Fibroblast of the aortic adventitia (primary cell): ENCODE measurements around the gene HOXA6. TPM values are rescaled to one million over a fixed set of nuclear protein-coding genes. Genes with fewer than 3 reads are reported as not detected.
A peak's percentile ranks its signal among the peaks of the same experiment; 100 is the strongest.

Experiments
- DNase-seq: peaks from one replicate; pipeline ENCODE4 v3.0.0-alpha.2; 2010; ENCODE audit warnings: low read depth
- H3K4me3 ChIP-seq: 2 replicates; pipeline ENCODE4 v1.5.1; 2011; ENCODE audit warnings: low read depth, mild to moderate bottlenecking, control low read depth, low read length, moderate library complexity
- total RNA-seq: library from RNA; depleted of rRNA; stranded (reverse); fragments of >200 nt; gene quantifications from 2 replicates; pipeline ENCODE4 v1.2.3, GENCODE V29; 2012; ENCODE audit warnings: low replicate concordance
- TF ChIP-seq, protein P1 (sequence below): IDR thresholded peaks from 2 replicates; pipeline ENCODE4 v1.5.1; 2011; ENCODE audit warnings: mild to moderate bottlenecking, low read length, control low read depth, inconsistent platforms; ENCODE audit not compliant: insufficient read depth

HOXA6 gene
- total RNA-seq, 1 donor, result not detected

DNA sequence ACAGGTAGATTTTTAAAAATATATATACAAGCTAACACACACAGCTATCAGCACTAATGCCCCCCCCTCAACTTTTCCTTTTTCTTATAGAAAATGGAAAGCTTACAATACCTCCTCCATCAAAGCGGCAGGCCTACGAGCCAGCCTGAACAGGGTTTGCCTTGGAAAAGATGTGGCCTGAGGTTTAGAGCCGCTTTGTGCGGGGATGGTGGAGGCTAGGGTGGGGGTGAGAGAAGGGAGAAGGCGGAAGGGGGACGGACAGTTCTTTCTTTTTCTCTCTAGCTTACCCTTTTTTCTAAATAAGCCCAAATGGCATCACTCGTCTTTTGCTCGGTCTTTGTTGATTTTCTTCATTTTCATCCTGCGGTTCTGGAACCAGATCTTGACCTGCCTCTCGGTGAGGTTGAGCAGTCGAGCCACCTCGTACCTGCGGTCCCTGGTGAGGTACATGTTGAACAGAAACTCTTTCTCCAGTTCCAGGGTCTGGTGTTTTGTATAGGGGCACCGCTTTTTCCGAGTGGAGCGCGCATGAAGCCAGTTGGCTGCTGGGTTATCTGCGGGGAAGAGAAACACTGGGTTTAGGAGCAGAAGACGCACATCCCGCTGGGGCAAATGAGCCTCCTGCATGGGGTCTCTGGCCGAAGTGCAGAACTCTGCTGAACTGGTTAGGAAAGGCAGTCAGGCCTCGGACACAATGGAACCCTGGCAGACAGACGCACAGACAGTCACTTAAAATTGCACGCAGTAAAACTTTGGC lies 15.9 kb upstream of the HOXA6 start:
- no peak overlapping the region for H3K4me3 ChIP-seq
- DNase-seq, result no peak
- TF ChIP-seq, protein P1, sequence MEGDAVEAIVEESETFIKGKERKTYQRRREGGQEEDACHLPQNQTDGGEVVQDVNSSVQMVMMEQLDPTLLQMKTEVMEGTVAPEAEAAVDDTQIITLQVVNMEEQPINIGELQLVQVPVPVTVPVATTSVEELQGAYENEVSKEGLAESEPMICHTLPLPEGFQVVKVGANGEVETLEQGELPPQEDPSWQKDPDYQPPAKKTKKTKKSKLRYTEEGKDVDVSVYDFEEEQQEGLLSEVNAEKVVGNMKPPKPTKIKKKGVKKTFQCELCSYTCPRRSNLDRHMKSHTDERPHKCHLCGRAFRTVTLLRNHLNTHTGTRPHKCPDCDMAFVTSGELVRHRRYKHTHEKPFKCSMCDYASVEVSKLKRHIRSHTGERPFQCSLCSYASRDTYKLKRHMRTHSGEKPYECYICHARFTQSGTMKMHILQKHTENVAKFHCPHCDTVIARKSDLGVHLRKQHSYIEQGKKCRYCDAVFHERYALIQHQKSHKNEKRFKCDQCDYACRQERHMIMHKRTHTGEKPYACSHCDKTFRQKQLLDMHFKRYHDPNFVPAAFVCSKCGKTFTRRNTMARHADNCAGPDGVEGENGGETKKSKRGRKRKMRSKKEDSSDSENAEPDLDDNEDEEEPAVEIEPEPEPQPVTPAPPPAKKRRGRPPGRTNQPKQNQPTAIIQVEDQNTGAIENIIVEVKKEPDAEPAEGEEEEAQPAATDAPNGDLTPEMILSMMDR, result no peak

DNA sequence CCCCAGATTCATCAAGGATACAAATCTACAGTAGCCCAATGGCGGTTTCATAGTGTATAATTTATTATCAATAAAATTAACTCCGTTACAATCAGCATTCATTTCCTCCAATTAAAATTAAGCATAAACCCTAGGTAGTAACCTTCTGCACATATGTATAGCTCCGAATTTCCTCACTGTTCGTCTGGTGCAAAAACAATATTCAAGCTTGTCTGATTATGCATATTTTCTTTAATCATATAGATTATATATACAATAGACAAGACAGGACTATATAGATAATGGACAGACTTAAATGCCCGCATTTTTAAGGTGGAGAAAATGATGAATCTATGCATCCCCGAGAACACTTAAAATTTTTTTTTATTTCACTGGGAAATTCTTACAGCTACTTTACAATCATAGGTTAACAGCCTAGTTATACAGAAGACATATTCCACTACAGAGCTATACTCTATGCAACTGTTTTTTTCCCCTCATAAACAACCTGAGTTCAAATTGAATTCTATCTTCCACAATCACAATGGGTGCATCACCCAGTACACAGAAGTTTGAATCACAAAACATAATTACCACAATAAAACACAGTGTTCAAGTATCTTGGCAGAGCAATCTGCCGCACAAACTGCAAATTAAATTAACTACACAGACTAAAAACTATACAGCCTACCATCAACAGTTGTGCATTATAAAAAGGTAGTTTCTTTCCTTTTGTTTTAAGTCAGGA lies 15.2 kb upstream of the HOXA6 start:
- no peak for DNase-seq
- TF ChIP-seq, protein P1, result no peak
- no peak overlapping the region for H3K4me3 ChIP-seq

DNA sequence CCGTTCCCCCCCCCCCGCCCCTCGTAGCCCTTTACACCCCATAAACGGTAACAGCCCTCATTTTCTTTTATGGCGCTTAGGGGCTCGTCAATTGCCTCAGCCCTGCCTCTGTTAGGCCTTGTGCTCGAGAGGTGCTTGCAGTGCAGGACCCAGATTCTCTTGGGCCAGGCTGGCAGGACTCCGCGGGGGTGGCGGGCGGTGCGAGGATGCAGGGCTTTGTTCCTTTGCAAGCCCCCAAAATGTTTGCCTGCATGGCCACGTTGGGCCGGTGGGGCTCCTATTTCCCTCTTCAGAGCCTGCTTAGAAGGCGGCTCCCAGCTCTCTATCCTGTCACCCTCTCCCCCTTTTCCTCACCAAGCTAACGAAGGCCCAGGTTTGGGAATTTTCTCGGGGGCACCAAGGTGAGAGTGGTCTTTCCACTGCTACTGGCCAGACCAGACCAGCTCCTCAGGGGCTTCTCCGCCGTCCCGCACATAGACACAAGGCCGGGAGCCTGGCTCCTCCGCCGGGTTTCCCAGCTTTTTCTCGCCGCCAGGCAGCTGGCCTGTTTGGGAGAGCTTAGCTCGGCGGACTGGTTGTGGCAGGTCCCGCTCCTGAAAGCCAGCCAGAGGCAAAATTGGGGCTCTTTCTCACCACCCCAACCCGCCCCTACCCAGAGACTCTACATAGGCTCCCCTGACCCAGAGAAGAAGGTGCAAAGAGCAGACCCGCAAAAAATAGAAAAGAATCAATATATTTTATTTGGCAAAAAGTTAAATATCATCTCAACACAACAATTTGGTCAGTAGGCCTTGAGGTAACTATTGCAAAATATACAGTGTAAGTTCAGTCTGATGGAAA lies 14.4 kb upstream of the HOXA6 start:
- TF ChIP-seq, protein P1, result no peak
- H3K4me3 ChIP-seq, result no peak overlapping the region
- no peak for DNase-seq

DNA sequence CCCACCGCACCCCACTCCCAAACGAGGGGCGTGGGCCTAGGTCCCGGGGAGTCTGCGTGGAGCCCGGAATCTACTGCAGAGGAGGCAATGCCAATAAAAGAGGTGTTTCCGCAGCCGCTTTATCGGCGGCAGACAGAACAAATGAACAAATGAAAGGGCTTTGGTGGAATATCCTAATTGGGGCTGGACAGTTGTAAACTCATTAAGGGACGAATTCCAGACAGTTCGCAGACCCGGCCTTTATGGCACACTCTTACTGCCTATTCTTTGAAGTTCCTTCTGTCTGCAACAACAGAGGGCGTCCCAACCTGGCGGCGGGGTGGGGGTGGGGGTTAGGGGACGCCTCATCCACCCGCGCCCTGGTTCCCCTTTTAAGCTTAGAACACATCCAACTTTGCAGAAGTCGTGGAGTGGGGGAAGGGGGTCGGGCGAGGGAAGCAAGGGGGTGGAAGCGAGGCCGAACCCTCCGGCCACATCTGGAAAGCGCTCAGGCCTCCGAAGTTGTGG lies 13.7 kb upstream of the HOXA6 start:
- TF ChIP-seq, protein P1, result no peak
- H3K4me3 ChIP-seq, result peak overlapping the region; percentile 67
- no peak for DNase-seq

DNA sequence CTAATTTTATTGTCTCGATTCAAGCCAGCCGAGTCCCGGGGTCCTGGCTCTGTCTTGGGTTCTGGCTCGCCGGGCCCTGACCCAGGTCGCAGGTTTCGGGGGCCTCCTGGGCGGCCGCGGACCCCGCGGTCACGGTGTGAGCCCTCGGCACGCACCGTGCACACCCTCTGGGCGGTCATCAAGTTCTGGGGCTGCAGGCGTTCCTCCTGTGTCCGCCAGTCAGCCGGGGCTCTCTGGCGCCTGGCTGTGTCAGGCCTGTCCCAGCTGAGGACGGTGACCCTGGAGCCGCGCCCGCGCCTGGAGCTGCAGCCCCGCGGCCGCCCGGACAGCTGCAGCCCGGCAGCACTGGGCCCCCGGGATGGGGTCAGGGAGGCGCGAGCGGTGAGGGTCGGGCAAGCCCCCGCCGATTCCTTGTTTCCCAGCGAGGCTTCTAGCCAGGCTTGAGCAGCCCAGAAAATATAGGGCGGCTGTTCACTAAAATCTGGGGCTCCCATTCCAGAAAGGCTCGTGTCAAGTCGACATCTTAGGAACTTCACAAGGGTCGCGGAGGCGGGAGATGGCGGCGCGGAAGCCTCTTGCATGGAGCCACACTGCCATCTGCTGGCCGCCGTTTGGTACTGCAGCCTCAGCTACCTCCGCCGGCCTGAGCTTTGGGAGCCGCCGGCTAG lies 13.1 kb upstream of the HOXA6 start:
- H3K4me3 ChIP-seq, result peak overlapping the region; percentile 67
- TF ChIP-seq, protein P1, result peak; percentile 96
- peak; percentile 78 for DNase-seq

DNA sequence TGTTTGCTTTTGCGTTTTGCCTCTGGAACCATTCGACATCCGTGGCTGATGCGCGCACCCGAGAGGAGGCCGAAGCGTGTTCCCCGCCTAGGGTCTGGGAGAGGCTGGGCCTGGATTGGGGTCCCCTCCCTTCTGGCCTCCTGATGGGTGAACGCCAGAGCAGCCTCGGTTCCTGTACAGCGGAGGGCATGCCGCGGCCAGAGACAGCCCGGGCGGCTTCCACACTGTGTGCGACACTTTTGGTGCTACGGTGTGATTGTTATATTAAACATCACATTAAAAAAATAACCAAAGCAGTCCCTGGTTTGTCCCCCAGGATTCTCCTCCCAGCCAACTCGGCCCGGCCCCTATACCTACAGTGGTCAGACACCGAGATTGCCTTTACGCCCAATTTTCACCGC lies 12.6 kb upstream of the HOXA6 start:
- DNase-seq, result no peak
- TF ChIP-seq, protein P1, result no peak
- H3K4me3 ChIP-seq, result no peak overlapping the region
